T-helper 2 cell treated with Interferon-gamma antibody and Interleukin-4, amounts not matched to agents 100 ng/mL and 5 ng/mL, for 36 hours (primary cell): ENCODE results near the gene FCN3. TPM values are rescaled to one million over a fixed set of nuclear protein-coding genes. Genes with fewer than 3 reads are reported as not detected.

Experiments used
- total RNA-seq: library from RNA; stranded (reverse); gene quantifications from 2 replicates; pipeline ENCODE4 v1.2.3, GENCODE V29; 2022

FCN3 gene
- total RNA-seq, 1 donor from 2014 or later: not detected

Other genes starting within 250 kb of the FCN3 start
- gene SLC9A1, start 219.7 kb downstream of the FCN3 start, total RNA-seq: 24.6 and 25.4 TPM in 2 replicates
- 24.0 and 24.4 TPM in 2 replicates for gene WDTC1, start 140.2 kb downstream of the FCN3 start, total RNA-seq
- gene TMEM222, start 52.7 kb downstream of the FCN3 start, total RNA-seq: 39.5 and 39.8 TPM in 2 replicates
- 83.6 and 90.1 TPM in 2 replicates for gene SYTL1, start 32.8 kb downstream of the FCN3 start, total RNA-seq
- gene MAP3K6, start 7.9 kb downstream of the FCN3 start, total RNA-seq: 9.6 and 12.7 TPM in 2 replicates
- gene CD164L2, start 8.5 kb upstream of the FCN3 start, total RNA-seq: not detected in 2 replicates
- 0.39 and 0.73 TPM in 2 replicates for gene GPR3, start 17.8 kb upstream of the FCN3 start, total RNA-seq
- gene WASF2, start 115.3 kb upstream of the FCN3 start, total RNA-seq: 124 and 125 TPM in 2 replicates
- 21.4 and 21.7 TPM in 2 replicates for gene AHDC1, start 229.3 kb upstream of the FCN3 start, total RNA-seq